Measurements from ENCODE around the gene PLCD3. TPM values are rescaled to one million over a fixed set of nuclear protein-coding genes. Genes with fewer than 3 reads are reported as not detected.

PLCD3 gene
- total and polyA plus RNA-seq, 2 of the 13 experiments (the other 11 are each of a cell fraction or from before 2014, with no cell fraction given): 11.3 to 39.1 TPM

GRCh38 chr17:45131616-45132319, 547 bp downstream of the PLCD3 start (continued):
- no peak for TF ChIP-seq ATF3 (CRISPR knock-in tag; IDR thresholded peaks at IDR 0.05)
- no peak for TF ChIP-seq HES4 (CRISPR knock-in tag; IDR thresholded peaks at IDR 0.05; ENCODE audit: borderline replicate concordance)
- TF ChIP-seq SRF (IDR thresholded peaks at IDR 0.05; ENCODE audit: low read depth, low read length): no peak
- TF ChIP-seq AGO1 (IDR thresholded peaks at IDR 0.05; ENCODE audit: low read depth, low read length, poor library complexity, severe bottlenecking): peak; percentile 66
- no peak for TF ChIP-seq NCOA2 (CRISPR knock-in tag; IDR thresholded peaks at IDR 0.05)
- TF ChIP-seq ZFYVE20 (CRISPR knock-in tag; IDR thresholded peaks at IDR 0.05; ENCODE audit: borderline replicate concordance, low read depth): no peak
- no peak for TF ChIP-seq ZBTB2 (CRISPR knock-in tag; IDR thresholded peaks at IDR 0.05; ENCODE audit: low read depth)
- no peak for TF ChIP-seq ZNF720 (CRISPR knock-in tag; IDR thresholded peaks at IDR 0.05)
- TF ChIP-seq ZNF18 (CRISPR knock-in tag; IDR thresholded peaks at IDR 0.05; ENCODE audit: insufficient replicate concordance): peak; percentile 13
- peak; percentile 63; the same call in 1 of the 2 replicates for TF ChIP-seq ZNF569 (CRISPR knock-in tag; IDR thresholded peaks at IDR 0.05; ENCODE audit: borderline replicate concordance)
- no peak for TF ChIP-seq FOSL1 (CRISPR knock-in tag; IDR thresholded peaks at IDR 0.05; ENCODE audit: borderline replicate concordance)
- TF ChIP-seq KDM2A (CRISPR knock-in tag; IDR thresholded peaks at IDR 0.05; ENCODE audit: borderline replicate concordance, low read depth): peak; percentile 66; the same call in 1 of the 2 replicates
- no peak for TF ChIP-seq NFYC (CRISPR knock-in tag; IDR thresholded peaks at IDR 0.05)
- no peak for TF ChIP-seq POLR2AphosphoS5 (IDR thresholded peaks at IDR 0.05; ENCODE audit: low read depth, low read length)
- peak; percentile 48; the same call in 1 of the 2 replicates for TF ChIP-seq NRL (CRISPR knock-in tag; IDR thresholded peaks at IDR 0.05; ENCODE audit: borderline replicate concordance)
- no peak; the same call in 1 of the 2 replicates for TF ChIP-seq MXD3 (CRISPR knock-in tag; IDR thresholded peaks at IDR 0.05)
- TF ChIP-seq HMGA1 (CRISPR knock-in tag; conservative IDR thresholded peaks at IDR 0.05): no peak
- no peak for TF ChIP-seq HOXD1 (CRISPR knock-in tag; IDR thresholded peaks at IDR 0.05)
- no peak for TF ChIP-seq RELA (CRISPR knock-in tag; IDR thresholded peaks at IDR 0.05)
- no peak; the same call in 1 of the 2 replicates for TF ChIP-seq ZNF564 (CRISPR knock-in tag; IDR thresholded peaks at IDR 0.05)
- no peak for TF ChIP-seq ZNF674 (CRISPR knock-in tag; IDR thresholded peaks at IDR 0.05; ENCODE audit: low read depth)
- no peak for TF ChIP-seq ZFP1 (CRISPR knock-in tag; IDR thresholded peaks at IDR 0.05)
- TF ChIP-seq ZNF441 (CRISPR knock-in tag; IDR thresholded peaks at IDR 0.05; ENCODE audit: borderline replicate concordance): no peak
- no peak for TF ChIP-seq ZNF333 (CRISPR knock-in tag; IDR thresholded peaks at IDR 0.05; ENCODE audit: borderline replicate concordance)
- no peak for TF ChIP-seq ZNF678 (CRISPR knock-in tag; IDR thresholded peaks at IDR 0.05)
- peak; percentile 100 for TF ChIP-seq ZNF770 (CRISPR knock-in tag; IDR thresholded peaks at IDR 0.05)
